Kidney epithelial cell (primary cell): ENCODE data around the gene QSOX2. TPM values are rescaled to one million over a fixed set of nuclear protein-coding genes. Genes with fewer than 3 reads are reported as not detected.

Experiments
- DNase-seq: peaks from one replicate; pipeline ENCODE4 v3.0.0-alpha.2; 2010; ENCODE audit warnings: low read depth
- H3K27me3 ChIP-seq: 2 replicates; pipeline ENCODE4 v1.6.0; 2011; ENCODE audit warnings: low read length; ENCODE audit not compliant: control insufficient read depth, insufficient read depth
- H3K36me3 ChIP-seq: 2 replicates; pipeline ENCODE4 v1.5.1; 2011; ENCODE audit warnings: low read length; ENCODE audit not compliant: control insufficient read depth, insufficient read depth
- H3K4me3 ChIP-seq: 2 replicates; pipeline ENCODE4 v1.5.1; 2011; ENCODE audit warnings: low read depth, mild to moderate bottlenecking, control low read depth, low read length
- total RNA-seq: library from RNA; depleted of rRNA; stranded (reverse); fragments of >200 nt; gene quantifications from 2 replicates; pipeline ENCODE4 v1.2.3, GENCODE V29; 2015
- TF ChIP-seq, protein P1 (sequence below): IDR thresholded peaks from 2 replicates; pipeline ENCODE4 v1.5.1; 2011; ENCODE audit warnings: mild to moderate bottlenecking, moderate library complexity, low read length, control low read depth, inconsistent platforms; ENCODE audit not compliant: insufficient read depth, poor library complexity, severe bottlenecking

The QSOX2 gene
- total RNA-seq, 1 donor from 2014 or later, result 17.3 TPM

DNA sequence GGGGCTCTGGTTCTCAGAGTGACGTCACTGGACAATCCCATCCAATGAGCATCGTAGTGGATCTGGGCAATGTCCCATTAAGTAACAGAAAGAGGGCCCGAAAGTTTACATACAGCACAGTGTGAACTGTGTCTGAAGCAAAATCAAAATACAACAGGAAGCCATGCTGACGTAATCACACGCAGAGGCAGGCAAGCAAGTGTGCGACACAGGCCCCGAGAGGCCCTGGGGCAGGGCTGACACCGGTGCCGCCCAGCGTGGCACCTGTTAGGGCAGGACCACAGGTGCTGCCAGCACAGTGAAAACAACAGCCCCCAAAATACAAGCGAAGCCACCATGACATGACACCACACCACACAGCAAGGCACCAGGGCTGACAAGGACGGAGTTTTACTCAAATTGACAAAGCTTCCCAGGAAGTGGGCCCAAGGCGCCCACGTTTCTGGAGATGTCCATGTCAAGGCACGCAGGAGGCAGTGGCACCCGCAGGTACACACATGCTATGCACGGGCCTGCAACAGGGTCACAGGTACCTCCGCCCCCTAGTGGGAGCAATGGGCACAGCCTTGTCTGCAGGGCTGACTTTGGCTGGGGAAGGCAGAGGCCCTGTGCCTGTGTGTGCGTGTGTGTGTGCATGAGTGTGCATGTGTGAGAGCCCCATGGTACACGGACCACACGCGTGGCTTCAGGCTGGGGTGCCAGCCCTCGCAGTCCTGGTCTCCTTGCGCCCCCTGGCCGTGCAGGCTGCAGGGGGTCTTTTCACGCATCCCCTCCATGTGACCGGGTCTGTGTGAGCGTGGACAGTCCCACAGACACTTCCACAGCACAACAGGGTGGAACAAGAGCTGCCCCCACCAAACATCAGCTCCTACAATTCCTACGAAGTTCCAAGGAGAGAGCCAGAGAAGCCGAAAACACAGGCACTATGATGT lies 19.6 kb downstream of the QSOX2 start:
- no peak for DNase-seq
- Histone ChIP-seq H3K4me3 (no peak overlapping the region), H3K27me3 (no peaks in the 10 kb centered on the region), H3K36me3 (no peaks in the 10 kb centered on the region)
- TF ChIP-seq, protein P1, sequence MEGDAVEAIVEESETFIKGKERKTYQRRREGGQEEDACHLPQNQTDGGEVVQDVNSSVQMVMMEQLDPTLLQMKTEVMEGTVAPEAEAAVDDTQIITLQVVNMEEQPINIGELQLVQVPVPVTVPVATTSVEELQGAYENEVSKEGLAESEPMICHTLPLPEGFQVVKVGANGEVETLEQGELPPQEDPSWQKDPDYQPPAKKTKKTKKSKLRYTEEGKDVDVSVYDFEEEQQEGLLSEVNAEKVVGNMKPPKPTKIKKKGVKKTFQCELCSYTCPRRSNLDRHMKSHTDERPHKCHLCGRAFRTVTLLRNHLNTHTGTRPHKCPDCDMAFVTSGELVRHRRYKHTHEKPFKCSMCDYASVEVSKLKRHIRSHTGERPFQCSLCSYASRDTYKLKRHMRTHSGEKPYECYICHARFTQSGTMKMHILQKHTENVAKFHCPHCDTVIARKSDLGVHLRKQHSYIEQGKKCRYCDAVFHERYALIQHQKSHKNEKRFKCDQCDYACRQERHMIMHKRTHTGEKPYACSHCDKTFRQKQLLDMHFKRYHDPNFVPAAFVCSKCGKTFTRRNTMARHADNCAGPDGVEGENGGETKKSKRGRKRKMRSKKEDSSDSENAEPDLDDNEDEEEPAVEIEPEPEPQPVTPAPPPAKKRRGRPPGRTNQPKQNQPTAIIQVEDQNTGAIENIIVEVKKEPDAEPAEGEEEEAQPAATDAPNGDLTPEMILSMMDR, result peak; percentile 97

GRCh38 chr9:136225366-136225747 lies 20.3 kb downstream of the QSOX2 start:
- TF ChIP-seq, protein P1, result no peak
- Histone ChIP-seq H3K36me3 (no peaks in the 10 kb centered on the region), H3K27me3 (no peaks in the 10 kb centered on the region), H3K4me3 (no peak overlapping the region)
- no peak for DNase-seq

GRCh38 chr9:136223871-136224640 lies 21.6 kb downstream of the QSOX2 start:
- Histone ChIP-seq H3K27me3 (no peaks in the 10 kb centered on the region), H3K36me3 (no peaks in the 10 kb centered on the region), H3K4me3 (no peak overlapping the region)
- DNase-seq, result no peak
- TF ChIP-seq, protein P1, result no peak

GRCh38 chr9:136222906-136223285 lies 22.7 kb downstream of the QSOX2 start:
- no peaks in the 10 kb centered on the region for H3K27me3 ChIP-seq
- no peak overlapping the region for H3K4me3 ChIP-seq
- TF ChIP-seq, protein P1, result no peak
- no peaks in the 10 kb centered on the region for H3K36me3 ChIP-seq
- no peak for DNase-seq

GRCh38 chr9:136222166-136222905 lies 23.3 kb downstream of the QSOX2 start:
- H3K36me3 ChIP-seq, result no peaks in the 10 kb centered on the region
- no peak for DNase-seq
- no peaks in the 10 kb centered on the region for H3K27me3 ChIP-seq
- H3K4me3 ChIP-seq, result no peak overlapping the region
- TF ChIP-seq, protein P1, result no peak
